Lung (tissue), 12 donors: Measurements from ENCODE around the gene USP48. TPM values are rescaled to one million over a fixed set of nuclear protein-coding genes. Genes with fewer than 3 reads are reported as not detected.

ENCODE experiments used
- ATAC-seq: fragments of 200-7000 bp; cut with Tn5 transposase; one replicate; pipeline ENCODE4 v1.9.1; 2020; ENCODE audit warnings: moderate number of reproducible peaks; ENCODE audit not compliant: insufficient read depth, low FRiP score
- DNase-seq, 3 donors: peaks; one replicate each; pipeline ENCODE4 v3.0.0-alpha.2; 2013 to 2017
- H3K27ac ChIP-seq, 2 donors: one replicate each; pipeline ENCODE4 v1.5.1; 2013; ENCODE audit warnings: mild to moderate bottlenecking in 2 of 2, moderate library complexity in 2 of 2, control low read depth in 1 of 2, inconsistent platforms in 1 of 2, low read depth in 1 of 2, low read length in 1 of 2
- H3K27me3 ChIP-seq, 3 donors: one replicate each; pipeline ENCODE4 v1.5.1; 2013; ENCODE audit warnings: low read length in 2 of 3; ENCODE audit not compliant: control insufficient read depth in 3 of 3, insufficient read depth in 3 of 3
- H3K36me3 ChIP-seq, 4 donors: one replicate each; pipeline ENCODE4 v1.5.1; 2013; ENCODE audit warnings: low read length in 4 of 4, mild to moderate bottlenecking in 1 of 4, moderate library complexity in 1 of 4; ENCODE audit not compliant: control insufficient read depth in 4 of 4, insufficient read depth in 4 of 4
- H3K4me1 ChIP-seq, 5 donors: one replicate each; pipeline ENCODE4 v1.5.1; 2013; ENCODE audit warnings: low read length in 5 of 5, mild to moderate bottlenecking in 2 of 5, moderate library complexity in 1 of 5; ENCODE audit not compliant: control insufficient read depth in 5 of 5, insufficient read depth in 5 of 5
- H3K4me3 ChIP-seq: one replicate; pipeline ENCODE4 v1.5.1; 2013; ENCODE audit warnings: mild to moderate bottlenecking, control low read depth, moderate library complexity
- H3K9ac ChIP-seq, 2 donors: one replicate each; pipeline ENCODE4 v1.5.1; 2013; ENCODE audit warnings: low read length in 2 of 2, control low read depth in 1 of 2; ENCODE audit not compliant: insufficient read depth in 1 of 2
- H3K9me3 ChIP-seq, 4 donors: one replicate each; pipeline ENCODE4 v1.5.1; 2013; ENCODE audit warnings: low read length in 3 of 4, mild to moderate bottlenecking in 1 of 4, moderate library complexity in 1 of 4; ENCODE audit not compliant: control insufficient read depth in 4 of 4, insufficient read depth in 3 of 4
- WGBS, 2 donors: extraction: QIAGEN DNeasy Blood & Tissue Kit; methylation state at CpG; one replicate each; pipeline ENCODE4 v1.1.7; 2013; 5-methylcytosine and 5-hydroxymethylcytosine counted together
- polyA plus RNA-seq, 2 donors: library from polyadenylated mRNA; stranded (reverse); fragments of 200-250 nt; gene quantifications; one replicate each; pipeline ENCODE4 v1.2.1, GENCODE V29; 2013
- total RNA-seq, 2 donors: library from RNA; depleted of rRNA in 1 of 2; stranded (reverse); fragments of >200 nt in 1 of 2; gene quantifications; one replicate each; pipeline ENCODE4 v1.2.1, GENCODE V29; 2014 to 2021
- TF ChIP-seq, protein P1 (sequence below): IDR thresholded peaks from 2 replicates; pipeline ENCODE4 v1.5.1; 2012; ENCODE audit warnings: mild to moderate bottlenecking; ENCODE audit errors: control extremely low read depth, extremely low read depth
- donor health status: control.
- donor health status: control.
- donor health status: Bipolar disorder and iron deficiency.
- donor health status: healthy.
- donor health status: DM: yes; HTN: yes; CAD: no.

USP48 gene
- total and polyA plus RNA-seq, 4 donors = 15.6 to 107 (median 33.5) TPM

DNA sequence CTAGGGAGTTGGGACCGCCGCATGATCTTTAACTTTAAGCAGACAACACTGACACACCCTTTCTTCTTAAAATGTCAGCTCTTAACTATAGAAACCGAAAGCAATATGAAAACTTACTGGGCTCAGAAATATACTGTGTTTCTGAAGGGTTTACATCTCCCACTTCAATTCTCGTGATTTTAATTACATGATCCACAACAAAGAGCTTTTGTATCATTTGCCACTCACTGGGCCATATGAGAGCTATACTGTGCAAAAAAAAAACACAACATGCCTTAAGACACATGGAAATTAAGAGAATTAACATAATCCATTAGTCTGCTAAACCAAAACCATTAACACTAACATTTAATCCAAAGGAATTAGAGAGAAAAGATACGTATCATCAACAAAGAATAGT lies 78.8 kb downstream of the USP48 start:
- Histone ChIP-seq H3K9me3 (no peaks in the 10 kb centered on the region), H3K4me1 (peaks cover 0 to 3% (median 0%) of the 10 kb centered on the region in 5 donors), H3K36me3 (peaks cover 20 to 50% (median 33%) of the 10 kb centered on the region in 4 donors), H3K4me3 (no peak overlapping the region), H3K27ac (no peak overlapping the region), H3K9ac (no peak overlapping the region), H3K27me3 (no peaks in the 10 kb centered on the region)
- DNase-seq (no peak), ATAC-seq (no peak)
- WGBS, 2 donors = 88 to 98% methylated on average over 5 of the region's 5 CpGs
- TF ChIP-seq, protein P1, sequence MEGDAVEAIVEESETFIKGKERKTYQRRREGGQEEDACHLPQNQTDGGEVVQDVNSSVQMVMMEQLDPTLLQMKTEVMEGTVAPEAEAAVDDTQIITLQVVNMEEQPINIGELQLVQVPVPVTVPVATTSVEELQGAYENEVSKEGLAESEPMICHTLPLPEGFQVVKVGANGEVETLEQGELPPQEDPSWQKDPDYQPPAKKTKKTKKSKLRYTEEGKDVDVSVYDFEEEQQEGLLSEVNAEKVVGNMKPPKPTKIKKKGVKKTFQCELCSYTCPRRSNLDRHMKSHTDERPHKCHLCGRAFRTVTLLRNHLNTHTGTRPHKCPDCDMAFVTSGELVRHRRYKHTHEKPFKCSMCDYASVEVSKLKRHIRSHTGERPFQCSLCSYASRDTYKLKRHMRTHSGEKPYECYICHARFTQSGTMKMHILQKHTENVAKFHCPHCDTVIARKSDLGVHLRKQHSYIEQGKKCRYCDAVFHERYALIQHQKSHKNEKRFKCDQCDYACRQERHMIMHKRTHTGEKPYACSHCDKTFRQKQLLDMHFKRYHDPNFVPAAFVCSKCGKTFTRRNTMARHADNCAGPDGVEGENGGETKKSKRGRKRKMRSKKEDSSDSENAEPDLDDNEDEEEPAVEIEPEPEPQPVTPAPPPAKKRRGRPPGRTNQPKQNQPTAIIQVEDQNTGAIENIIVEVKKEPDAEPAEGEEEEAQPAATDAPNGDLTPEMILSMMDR = no peak

DNA sequence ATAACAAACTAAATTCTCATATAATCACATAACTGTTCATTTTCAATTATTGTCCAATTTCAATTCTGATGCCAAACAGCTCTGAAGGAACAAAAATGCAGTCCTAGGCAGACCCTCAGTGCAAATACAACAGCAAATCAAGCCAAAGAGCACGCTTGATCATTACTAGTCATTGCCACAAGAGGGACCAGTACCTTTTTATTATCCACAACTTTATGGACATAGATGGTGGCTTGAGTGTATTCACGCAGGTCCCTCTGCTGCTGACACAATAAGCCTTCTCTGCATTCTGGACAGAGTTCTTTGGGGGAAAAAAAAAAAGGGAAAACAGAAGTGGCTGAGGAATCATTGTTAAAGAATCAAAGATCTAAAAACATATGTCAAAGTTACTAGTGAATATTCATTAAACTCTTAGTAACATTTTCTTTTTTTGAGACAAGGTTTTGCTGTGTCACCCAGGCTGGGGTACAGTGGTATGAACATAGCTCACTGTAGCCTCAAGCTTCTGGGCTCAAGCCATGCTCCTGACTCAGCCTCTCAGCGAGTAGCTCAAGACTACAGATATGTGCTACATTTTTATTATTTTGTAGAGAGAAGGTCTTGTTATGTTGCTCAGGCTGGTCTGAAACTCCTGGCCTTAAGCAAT lies 79.5 kb downstream of the USP48 start:
- Histone ChIP-seq H3K4me3 (no peak overlapping the region), H3K9me3 (no peaks in the 10 kb centered on the region), H3K9ac (no peak overlapping the region), H3K27me3 (no peaks in the 10 kb centered on the region), H3K27ac (no peak overlapping the region), H3K4me1 (peaks cover 0 to 3% (median 0%) of the 10 kb centered on the region in 5 donors), H3K36me3 (peaks cover 19 to 50% (median 34%) of the 10 kb centered on the region in 4 donors)
- WGBS, 2 donors = 64 to 79% methylated on average over 3 of the region's 3 CpGs
- TF ChIP-seq, protein P1 = no peak
- DNase-seq (peak in 2 of 3 donors; percentile 36 to 37), ATAC-seq (no peak)

DNA sequence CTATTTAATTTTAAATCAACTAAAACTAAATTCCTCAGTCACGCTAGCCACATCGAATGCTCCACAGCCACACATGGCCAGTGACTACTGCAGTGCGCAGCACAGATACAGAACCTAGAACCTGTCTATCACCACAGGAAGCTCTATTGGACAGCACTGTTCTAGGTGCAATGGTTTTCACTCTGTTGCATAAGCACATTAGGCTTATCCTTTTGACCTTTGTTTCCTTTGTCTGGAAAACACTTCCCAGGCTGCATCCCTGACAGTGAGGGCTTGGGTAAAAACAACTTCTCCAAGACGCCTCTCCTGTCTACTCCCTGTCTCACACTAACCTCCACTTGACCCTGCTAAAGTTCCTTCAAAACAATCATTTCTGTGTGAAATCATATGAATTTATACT lies 80.2 kb downstream of the USP48 start:
- peaks cover 0 to 3% (median 0%) of the 10 kb centered on the region in 5 donors for H3K4me1 ChIP-seq
- H3K9me3 ChIP-seq = no peaks in the 10 kb centered on the region
- H3K27me3 ChIP-seq = no peaks in the 10 kb centered on the region
- H3K4me3 ChIP-seq = no peak overlapping the region
- DNase-seq (no peak), ATAC-seq (no peak)
- TF ChIP-seq, protein P1 = no peak
- H3K9ac ChIP-seq = no peak overlapping the region
- no peak overlapping the region for H3K27ac ChIP-seq
- peaks cover 14 to 45% (median 32%) of the 10 kb centered on the region in 4 donors for H3K36me3 ChIP-seq
- WGBS, 2 donors = 93 to 97% methylated on average over 4 of the region's 4 CpGs

DNA sequence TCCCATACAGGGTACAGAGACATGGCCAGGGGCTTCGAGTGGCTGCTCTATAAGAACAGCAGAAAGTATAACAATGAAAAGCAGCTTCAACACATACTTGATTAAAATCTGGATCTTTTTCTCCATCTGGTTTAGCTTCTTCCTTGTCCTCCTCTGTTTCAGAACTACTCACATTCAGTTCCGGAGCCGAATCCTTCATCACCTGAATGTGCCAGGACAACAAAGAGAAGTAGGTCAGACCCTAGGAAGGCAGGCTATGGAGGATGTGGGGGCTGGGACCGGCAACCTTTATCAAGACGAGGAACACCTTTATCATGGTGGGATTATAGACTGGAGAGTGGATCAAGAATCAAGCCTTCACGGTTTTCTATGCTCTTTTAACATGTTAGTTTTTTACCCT lies 81.5 kb downstream of the USP48 start:
- 94 to 97% methylated on average over 6 of the region's 6 CpGs for WGBS, 2 donors
- TF ChIP-seq, protein P1 = no peak
- Histone ChIP-seq H3K36me3 (peaks cover 16 to 44% (median 30%) of the 10 kb centered on the region in 4 donors), H3K9ac (no peak overlapping the region), H3K4me1 (peaks cover 0 to 3% (median 0%) of the 10 kb centered on the region in 5 donors), H3K9me3 (no peaks in the 10 kb centered on the region), H3K27ac (no peak overlapping the region), H3K4me3 (no peak overlapping the region), H3K27me3 (no peaks in the 10 kb centered on the region)
- ATAC-seq (no peak), DNase-seq (no peak)
